H1 (cell line): ENCODE results near the gene ZNF44. TPM values are rescaled to one million over a fixed set of nuclear protein-coding genes. Genes with fewer than 3 reads are reported as not detected.

ENCODE experiments used
- CTCF ChIA-PET: fragments of 300-600 bp; sonication (Branson Sonifier 250); formaldehyde crosslinking; loops from one replicate; lab custom pipeline; 2021; ENCODE audit not compliant: partially characterized antibody; lab: Charles Lee
- POLR2A ChIA-PET: fragments of 300-600 bp; sonication (Branson Sonifier 250); formaldehyde crosslinking; loops from one replicate; lab custom pipeline; 2021; ENCODE audit warnings: inconsistent platforms; ENCODE audit not compliant: partially characterized antibody; lab: Charles Lee
- DNase-seq, 2 experiments: peaks; one replicate each; pipeline versions ENCODE4 v3.0.0 to v3.0.0-alpha.2; 2010 to 2022; ENCODE audit warnings: low spot score in 2 of 2, low read depth in 1 of 2, mixed read lengths in 1 of 2
- FAIRE-seq: peaks from 2 replicates; lab custom pipeline; 2011; peaks lifted over from hg19 to GRCh38; lab: Jason Lieb, UNC
- H2AFZ ChIP-seq: 2 replicates; pipeline ENCODE4 v1.8.1; 2012; ENCODE audit warnings: low read length, inconsistent platforms
- H2AK5ac ChIP-seq: 2 replicates; pipeline ENCODE4 v1.6.1; 2013; ENCODE audit warnings: low read depth, low read length
- H2BK120ac ChIP-seq: replicated peaks from 2 replicates; pipeline ENCODE3; 2013; ENCODE audit warnings: low read depth, low read length, inconsistent platforms
- H2BK12ac ChIP-seq: 2 replicates; pipeline ENCODE4 v1.6.1; 2013; ENCODE audit warnings: low read depth, low read length
- H2BK15ac ChIP-seq: 2 replicates; pipeline ENCODE4 v1.6.1; 2013; ENCODE audit warnings: low read length
- H2BK20ac ChIP-seq: 2 replicates; pipeline ENCODE4 v1.6.1; 2013; ENCODE audit warnings: low read length
- H2BK5ac ChIP-seq: 2 replicates; pipeline ENCODE4 v1.6.1; 2013; ENCODE audit warnings: low read depth, low read length
- H3K14ac ChIP-seq: 2 replicates; pipeline ENCODE4 v1.6.1; 2013; ENCODE audit warnings: inconsistent platforms; ENCODE audit not compliant: insufficient read length
- H3K18ac ChIP-seq: 2 replicates; pipeline ENCODE4 v1.6.1; 2013; ENCODE audit warnings: low read length; ENCODE audit errors: extremely low read depth
- H3K23ac ChIP-seq: 2 replicates; pipeline ENCODE4 v1.6.1; 2013; ENCODE audit warnings: inconsistent platforms; ENCODE audit not compliant: insufficient read length
- H3K23me2 ChIP-seq: 2 replicates; pipeline ENCODE4 v1.6.1; 2013; ENCODE audit warnings: low read depth, low read length
- H3K27ac ChIP-seq: 2 replicates; pipeline ENCODE4 v1.6.1; 2011; ENCODE audit warnings: low read depth, low read length, inconsistent platforms
- H3K27me3 ChIP-seq, 4 experiments: replicated peaks in 1 of 4; 1 replicate in 1 of 4; 2 replicates in 3 of 4; pipeline versions ENCODE4 v1.6.1 to v1.8.1; 2011 to 2013; ENCODE audit warnings: low read length in 3 of 4, mild to moderate bottlenecking in 3 of 4, inconsistent platforms in 2 of 4, mixed read lengths in 2 of 4, moderate library complexity in 1 of 4; ENCODE audit not compliant: control insufficient read depth in 3 of 4, insufficient read depth in 3 of 4; ENCODE audit errors: extremely low read depth in 1 of 4
- H3K36me3 ChIP-seq, 4 experiments: 2 replicates each; pipeline versions ENCODE4 v1.6.1 to v1.8.1; 2011 to 2013; ENCODE audit warnings: mild to moderate bottlenecking in 4 of 4, low read length in 3 of 4, moderate library complexity in 2 of 4, control low read depth in 1 of 4, inconsistent platforms in 1 of 4; ENCODE audit not compliant: insufficient read depth in 4 of 4, control insufficient read depth in 2 of 4
- H3K4ac ChIP-seq: replicated peaks from 2 replicates; pipeline ENCODE3; 2013; ENCODE audit warnings: low read length, low read depth, mixed read lengths, inconsistent platforms; ENCODE audit not compliant: insufficient read length
- H3K4me1 ChIP-seq, 4 experiments: replicated peaks in 1 of 4; 1 replicate in 1 of 4; 2 replicates in 3 of 4; pipeline versions ENCODE4 v1.6.1 to v1.8.1; 2011 to 2013; ENCODE audit warnings: low read length in 3 of 4, inconsistent platforms in 2 of 4, mixed read lengths in 1 of 4; ENCODE audit not compliant: insufficient read depth in 4 of 4, control insufficient read depth in 3 of 4
- H3K4me2 ChIP-seq, 2 experiments: 2 replicates each; pipeline versions ENCODE4 v1.6.1 to v1.8.1; 2011 to 2013; ENCODE audit warnings: low read depth in 2 of 2, low read length in 2 of 2, control low read depth in 1 of 2, inconsistent platforms in 1 of 2, mild to moderate bottlenecking in 1 of 2; ENCODE audit not compliant: insufficient read depth in 1 of 2
- H3K4me3 ChIP-seq, 4 experiments: fragments of 200-600, 300-600 bp in 1 of 4; sonication (generic), shearing (Covaris generic), sonication (Bioruptor Twin) in 1 of 4; 2 replicates each; pipeline versions ENCODE4 v1.5.1 to v1.8.1; 2011 to 2016; ENCODE audit warnings: low read length in 4 of 4, low read depth in 3 of 4, control low read depth in 2 of 4, inconsistent platforms in 2 of 4, mild to moderate bottlenecking in 2 of 4, mixed read lengths in 1 of 4, moderate library complexity in 1 of 4; ENCODE audit not compliant: insufficient read depth in 2 of 4; ENCODE audit errors: extremely low read depth in 1 of 4
- H3K56ac ChIP-seq: replicated peaks from 2 replicates; pipeline ENCODE3; 2013; ENCODE audit warnings: low read depth, mild to moderate bottlenecking, mixed read lengths, low read length, inconsistent platforms; ENCODE audit not compliant: insufficient read length
- H3K79me1 ChIP-seq: 2 replicates; pipeline ENCODE4 v1.6.1; 2013; ENCODE audit warnings: low read depth, low read length, control low read depth
- H3K79me2 ChIP-seq, 2 experiments: 2 replicates each; pipeline versions ENCODE4 v1.6.1 to v1.8.1; 2012 to 2013; ENCODE audit warnings: low read length in 2 of 2, mild to moderate bottlenecking in 2 of 2, inconsistent platforms in 1 of 2; ENCODE audit not compliant: insufficient read depth in 2 of 2, control insufficient read depth in 1 of 2
- H3K9ac ChIP-seq, 4 experiments: replicated peaks in 1 of 4; 1 replicate in 1 of 4; 2 replicates in 3 of 4; pipeline versions ENCODE4 v1.6.1 to v1.8.1; 2011 to 2013; ENCODE audit warnings: low read depth in 3 of 4, low read length in 3 of 4, control low read depth in 2 of 4, mild to moderate bottlenecking in 2 of 4, moderate library complexity in 2 of 4, inconsistent platforms in 1 of 4; ENCODE audit errors: extremely low read depth in 1 of 4
- H3K9me3 ChIP-seq, 2 experiments: 2 replicates each; pipeline versions ENCODE4 v1.6.1 to v1.8.1; 2012 to 2013; ENCODE audit warnings: mild to moderate bottlenecking in 2 of 2, moderate library complexity in 2 of 2, control low read depth in 1 of 2, inconsistent platforms in 1 of 2, low read depth in 1 of 2, low read length in 1 of 2, mixed read lengths in 1 of 2; ENCODE audit not compliant: insufficient read depth in 2 of 2
- H4K20me1 ChIP-seq, 2 experiments: replicated peaks in 1 of 2; 2 replicates each; pipeline versions ENCODE3 to v1.8.1; 2011 to 2013; ENCODE audit warnings: inconsistent platforms in 2 of 2, low read length in 2 of 2, mild to moderate bottlenecking in 1 of 2; ENCODE audit not compliant: insufficient read depth in 2 of 2, control insufficient read depth in 1 of 2
- H4K5ac ChIP-seq: 2 replicates; pipeline ENCODE4 v1.6.1; 2013; ENCODE audit warnings: low read length, low read depth, mixed read lengths, inconsistent platforms; ENCODE audit not compliant: insufficient read length
- H4K8ac ChIP-seq: 2 replicates; pipeline ENCODE4 v1.8.0; 2013; ENCODE audit warnings: mild to moderate bottlenecking, moderate library complexity, low read length, inconsistent platforms; ENCODE audit not compliant: insufficient read depth; ENCODE audit errors: extremely low read depth
- H4K91ac ChIP-seq: replicated peaks from 2 replicates; pipeline ENCODE3; 2013; ENCODE audit warnings: low read length, mixed read lengths, inconsistent platforms; ENCODE audit not compliant: insufficient read length
- FOSL1 ChIP-seq: IDR thresholded peaks from 2 replicates; pipeline ENCODE4 v1.6.1; 2011; ENCODE audit warnings: mild to moderate bottlenecking, low read depth, low read length, moderate library complexity; ENCODE audit not compliant: insufficient read depth
- GTF2F1 ChIP-seq: IDR thresholded peaks from 2 replicates; pipeline ENCODE4 v1.6.1; 2012; ENCODE audit warnings: low read depth, low read length, improper control_type of control experiment, borderline replicate concordance
- KDM5A ChIP-seq: fragments of 200-600 bp; IDR thresholded peaks from 2 replicates; pipeline ENCODE4 v1.7.1; 2012; ENCODE audit warnings: mild to moderate bottlenecking, low read length, inconsistent platforms, mixed read lengths
- NANOG ChIP-seq: IDR thresholded peaks from 2 replicates; pipeline ENCODE4 v1.6.1; 2011; ENCODE audit warnings: low read length, low read depth, mild to moderate bottlenecking, inconsistent platforms; ENCODE audit not compliant: insufficient read depth, poor library complexity, severe bottlenecking
- POLR2A ChIP-seq, 2 experiments: IDR thresholded peaks; 1 replicate in 1 of 2; 2 replicates in 1 of 2; pipeline ENCODE4 v1.6.1; 2011; ENCODE audit warnings: low read depth in 2 of 2, low read length in 2 of 2, mild to moderate bottlenecking in 2 of 2; ENCODE audit errors: control extremely low read depth in 1 of 2
- POLR2AphosphoS5 ChIP-seq: IDR thresholded peaks from 2 replicates; pipeline ENCODE4 v1.6.1; 2011; ENCODE audit warnings: low read depth, low read length
- RXRA ChIP-seq: IDR thresholded peaks from 2 replicates; pipeline ENCODE4 v1.6.1; 2011; ENCODE audit warnings: low read depth, mild to moderate bottlenecking, low read length, moderate library complexity; ENCODE audit not compliant: insufficient read depth
- SAP30 ChIP-seq: fragments of 300-600 bp; sonication (generic); IDR thresholded peaks from 2 replicates; pipeline ENCODE4 v1.7.1; 2012; ENCODE audit warnings: low read length, moderate library complexity, mild to moderate bottlenecking, inconsistent platforms; ENCODE audit not compliant: insufficient read depth, insufficient replicate concordance
- SIRT6 ChIP-seq: IDR thresholded peaks from one replicate; pipeline ENCODE4 v1.7.1; 2012; ENCODE audit warnings: low read length, inconsistent platforms
- SP1 ChIP-seq: IDR thresholded peaks from 2 replicates; pipeline ENCODE4 v1.6.1; 2011; ENCODE audit warnings: low read depth, low read length
- SP2 ChIP-seq: IDR thresholded peaks from 2 replicates; pipeline ENCODE4 v1.6.1; 2012; ENCODE audit warnings: mild to moderate bottlenecking, low read length, inconsistent platforms
- TAF7 ChIP-seq: optimal IDR thresholded peaks from 2 replicates; pipeline ENCODE3; 2011; ENCODE audit warnings: low read depth, mild to moderate bottlenecking, inconsistent platforms, low read length, moderate library complexity, borderline replicate concordance
- WGBS, 2 experiments: shearing (Covaris generic) in 1 of 2; methylation state at CpG; one replicate each; pipeline versions ENCODE4 v1.1.6 to v1.1.7; 2013 to 2015; ENCODE audit warnings: low lambda C conversion rate in 2 of 2, mixed read lengths in 2 of 2, inconsistent platforms in 1 of 2, low coverage in 1 of 2, missing lambda C conversion rate in 1 of 2; ENCODE audit not compliant: insufficient replicate concordance in 2 of 2, insufficient coverage in 1 of 2, insufficient read length in 1 of 2; ENCODE audit errors: extremely low coverage in 1 of 2, missing lambda C conversion rate in 1 of 2; 5-methylcytosine and 5-hydroxymethylcytosine counted together
- polyA plus RNA-seq, 7 experiments: library from polyadenylated mRNA; depleted of rRNA in 3 of 7; stranded (reverse) in 5 of 7; unstranded in 2 of 7; fragments of >200 nt in 5 of 7; fragments of 200-250 nt in 2 of 7; gene quantifications; 1 replicate in 5 of 7; 2 replicates in 1 of 7; 4 replicates in 1 of 7; pipeline versions ENCODE4 v1.2.1 to v1.2.3, GENCODE V29; 2011 to 2013; ENCODE audit warnings: missing spikeins in 2 of 7, mixed read lengths in 2 of 7
- total RNA-seq: library from RNA; stranded (reverse); fragmentation: NEBNext Ultra II Directional; extraction: Animal tissue kit (Norgen Biotek cat#: 25700); gene quantifications from 2 replicates; pipeline ENCODE4 v1.2.1, GENCODE V29; 2021
- TF ChIP-seq, protein P1 (sequence below): IDR thresholded peaks from 2 replicates; pipeline ENCODE4 v1.6.1; 2011; ENCODE audit warnings: low read depth, mild to moderate bottlenecking, low read length; ENCODE audit not compliant: insufficient read depth
- TF ChIP-seq, protein P2 (sequence below): IDR thresholded peaks from 2 replicates; pipeline ENCODE4 v1.6.1; 2012; ENCODE audit warnings: inconsistent platforms

The ZNF44 gene
- total and polyA plus RNA-seq, 2 of the 8 experiments (the other 6 are each of a cell fraction or from before 2014, with no cell fraction given): 1.3 to 2.8 TPM

DNA sequence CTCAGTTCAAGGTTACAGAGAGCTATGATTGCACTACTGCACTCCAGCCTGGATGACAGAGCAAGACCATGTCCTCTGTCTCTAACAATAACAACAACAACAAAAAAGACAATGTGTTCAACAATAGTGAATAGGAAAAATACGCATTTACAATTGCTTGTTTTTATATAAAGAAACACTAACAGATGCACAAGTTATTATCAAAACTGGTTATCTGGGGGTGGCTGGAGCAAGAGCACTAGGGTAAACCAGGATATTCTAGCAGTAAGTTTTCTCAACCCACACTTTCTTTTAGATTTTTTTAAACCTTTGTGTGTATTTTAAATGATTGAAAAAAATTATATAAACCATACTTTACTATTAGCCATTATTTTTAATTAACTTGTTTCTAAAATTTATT lies 33.1 kb downstream of the ZNF44 start:
- POLR2A ChIA-PET: no interaction called here
- FAIRE-seq: no peak
- H3K79me1 ChIP-seq: no peaks in the 10 kb centered on the region
- TF ChIP-seq FOSL1 (no peak), SIRT6 (no peak), TAF7 (no peak), GTF2F1 (no peak), POLR2AphosphoS5 (no peak), SP1 (no peak), RXRA (no peak), SAP30 (no peak), POLR2A (IDR thresholded peaks at IDR 0.05; ENCODE audit: control extremely low read depth in 1 of 2, low read depth in 2 of 2, low read length in 2 of 2) (no peak), KDM5A (no peak), SP2 (no peak), NANOG (no peak)
- TF ChIP-seq, protein P1, sequence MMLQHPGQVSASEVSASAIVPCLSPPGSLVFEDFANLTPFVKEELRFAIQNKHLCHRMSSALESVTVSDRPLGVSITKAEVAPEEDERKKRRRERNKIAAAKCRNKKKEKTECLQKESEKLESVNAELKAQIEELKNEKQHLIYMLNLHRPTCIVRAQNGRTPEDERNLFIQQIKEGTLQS: no peak
- TF ChIP-seq, protein P2, sequence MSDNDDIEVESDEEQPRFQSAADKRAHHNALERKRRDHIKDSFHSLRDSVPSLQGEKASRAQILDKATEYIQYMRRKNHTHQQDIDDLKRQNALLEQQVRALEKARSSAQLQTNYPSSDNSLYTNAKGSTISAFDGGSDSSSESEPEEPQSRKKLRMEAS: no peak

More for the DNA sequence above, 33.1 kb downstream of the ZNF44 start:
- no peak overlapping the region for H3K4me3 ChIP-seq
- no peak overlapping the region for H2BK5ac ChIP-seq
- H3K79me2 ChIP-seq: no peaks in the 10 kb centered on the region
- H2AK5ac ChIP-seq: no peak overlapping the region
- H3K36me3 ChIP-seq: 0 out of 8 replicates have a peak, but pooled peaks cover 0 to 4% (median 0%) of the 10 kb centered on the region in 4 experiments
- CTCF ChIA-PET: interaction anchor here (0.6 kb wide), 1 partner anchor 239 kb away, joined by 3 read pairs; no protein-coding TSS in a partner anchor
- no peaks in the 10 kb centered on the region for H3K27me3 ChIP-seq
- H3K18ac ChIP-seq: no peak overlapping the region
- H4K20me1 ChIP-seq: no peaks in the 10 kb centered on the region
- DNase-seq: no peak
- H3K9me3 ChIP-seq: peaks cover 24 to 70% of the 10 kb centered on the region in 2 experiments
- no peak overlapping the region for H4K91ac ChIP-seq
- H2BK15ac ChIP-seq: no peak overlapping the region
- no peak overlapping the region for H4K8ac ChIP-seq
- no peaks in the 10 kb centered on the region for H3K23me2 ChIP-seq
- no peaks in the 10 kb centered on the region for H3K4me1 ChIP-seq
- H3K23ac ChIP-seq: no peak overlapping the region
- H3K56ac ChIP-seq: no peak overlapping the region
- 81% methylated on average over 1 of the region's 1 CpG; no CpG with 5 or more reads in 1 of the 2 experiments for WGBS, 2 experiments
- H2BK20ac ChIP-seq: no peak overlapping the region
- no peak overlapping the region for H3K9ac ChIP-seq
- no peak overlapping the region for H2BK12ac ChIP-seq
- H3K4ac ChIP-seq: no peak overlapping the region
- no peak overlapping the region for H3K27ac ChIP-seq
- H3K4me2 ChIP-seq: no peak overlapping the region
- H4K5ac ChIP-seq: no peak overlapping the region
- no peak overlapping the region for H2BK120ac ChIP-seq
- H3K14ac ChIP-seq: no peak overlapping the region
- H2AFZ ChIP-seq: no peak overlapping the region
